Measurements from ENCODE around the gene PPFIA4.
"Not testable (repeated sequence)": the region's sequence is repeated elsewhere in the genome, so short reads cannot be mapped to it uniquely, and the experiment has no call there.

Gene PPFIA4
- total RNA-seq, result 0.31 to 1.0 reads per million in 2 donors

- DNase-seq, result peak; percentile 72 to 92 (median 77)
These were observed at the start of gene PPFIA4 for GRCh38 chr1:203026031-203026665. TSS of gene PPFIA4 (plus strand) at chr1:203026491. CDS start at chr1:203039009, 12,518 bp downstream.

- no peak for DNase-seq
These were observed 49.7 kb upstream of the PPFIA4 start for GRCh38 chr1:202976633-202977032.

- DNase-seq, result no peak
These were observed 46.8 kb upstream of the PPFIA4 start for GRCh38 chr1:202979459-202979858.

- DNase-seq, result no peak
These were observed 44.4 kb upstream of the PPFIA4 start for GRCh38 chr1:202981939-202982338.

- no peak for DNase-seq
These were observed 43.4 kb upstream of the PPFIA4 start for GRCh38 chr1:202982715-202983430.

- not testable (repeated sequence) for DNase-seq
These were observed 40.2 kb upstream of the PPFIA4 start for GRCh38 chr1:202986120-202986519.

GRCh38 chr1:202987255-202987654 is 39.0 kb upstream of the PPFIA4 start:
- no peak for DNase-seq

- no peak for DNase-seq
These were observed 38.2 kb upstream of the PPFIA4 start for GRCh38 chr1:202987922-202988583.

- no peak for DNase-seq
These were observed 36.4 kb upstream of the PPFIA4 start for GRCh38 chr1:202989879-202990278.

GRCh38 chr1:202991112-202991511 is 35.2 kb upstream of the PPFIA4 start:
- no peak for DNase-seq

GRCh38 chr1:202994756-202995155 is 31.5 kb upstream of the PPFIA4 start:
- no peak for DNase-seq

- peak in 4 of 5 experiments; percentile 36 to 60 (median 38) for DNase-seq
These were observed 27.2 kb upstream of the PPFIA4 start for GRCh38 chr1:202998836-202999750.

- DNase-seq, result no peak
These were observed 25.9 kb upstream of the PPFIA4 start for GRCh38 chr1:203000217-203000944.

- no peak for DNase-seq
These were observed 24.3 kb upstream of the PPFIA4 start for GRCh38 chr1:203001986-203002385.

- DNase-seq, result no peak
These were observed 23.3 kb upstream of the PPFIA4 start for GRCh38 chr1:203002951-203003350.

- DNase-seq, result not testable (repeated sequence)
These were observed 20.7 kb upstream of the PPFIA4 start for GRCh38 chr1:203005395-203006142.

GRCh38 chr1:203006948-203007871 is 19.1 kb upstream of the PPFIA4 start, which contains the start of gene TMEM183A:
TSS of gene TMEM183A (plus strand) at chr1:203007374. CDS start at chr1:203007466, 92 bp downstream.
- peak; percentile 80 to 98 (median 91) for DNase-seq

- DNase-seq, result no peak
These were observed 17.1 kb upstream of the PPFIA4 start for GRCh38 chr1:203009185-203009584.

- DNase-seq, result no peak
These were observed 14.7 kb upstream of the PPFIA4 start for GRCh38 chr1:203011582-203011981.

GRCh38 chr1:203017061-203017460 is 9.2 kb upstream of the PPFIA4 start:
- DNase-seq, result no peak

Data from T-helper 2 cell (primary cell).